WTC11 (cell line): ENCODE data around the gene ZP3.

Experiments
- ATF2 ChIP-seq: sonication (generic); formaldehyde crosslinking; IDR thresholded peaks from 2 replicates; pipeline ENCODE4 v1.8.1; 2022; ENCODE audit warnings: low read depth, missing genetic modification reagents, borderline replicate concordance
- ATF3 ChIP-seq: sonication (generic); formaldehyde crosslinking; conservative IDR thresholded peaks from 2 replicates; pipeline ENCODE4 v1.8.1; 2022; ENCODE audit warnings: mild to moderate bottlenecking, missing genetic modification reagents
- CTCF ChIP-seq: fragments of 200-600 bp; IDR thresholded peaks from 2 replicates; pipeline ENCODE4 v1.8.0; 2022; ENCODE audit warnings: antibody characterized with exemption
- ESRRA ChIP-seq: sonication (generic); formaldehyde crosslinking; IDR thresholded peaks from 2 replicates; pipeline ENCODE4 v1.8.1; 2022; ENCODE audit warnings: mild to moderate bottlenecking, missing genetic modification reagents, borderline replicate concordance
- MLX ChIP-seq: sonication (generic); formaldehyde crosslinking; IDR thresholded peaks from 2 replicates; pipeline ENCODE4 v1.8.1; 2023; ENCODE audit warnings: mild to moderate bottlenecking, missing genetic modification reagents, moderate library complexity
- NFYB ChIP-seq: sonication (generic); formaldehyde crosslinking; conservative IDR thresholded peaks from 2 replicates; pipeline ENCODE4 v1.8.0; 2022; ENCODE audit warnings: low read depth, missing genetic modification reagents
- USF2 ChIP-seq: sonication (generic); formaldehyde crosslinking; IDR thresholded peaks from 2 replicates; pipeline ENCODE4 v1.8.1; 2023; ENCODE audit warnings: mild to moderate bottlenecking, missing genetic modification reagents, moderate library complexity
- ZNF263 ChIP-seq: sonication (generic); formaldehyde crosslinking; IDR thresholded peaks from 2 replicates; pipeline ENCODE4 v1.8.1; 2022; ENCODE audit warnings: low read depth, mild to moderate bottlenecking, moderate library complexity, missing genetic modification reagents
- ZNF281 ChIP-seq: sonication (generic); formaldehyde crosslinking; IDR thresholded peaks from 2 replicates; pipeline ENCODE4 v1.8.0; 2023; ENCODE audit warnings: mild to moderate bottlenecking, missing genetic modification reagents

- TF ChIP-seq CTCF, result no peak
- no peak for TF ChIP-seq USF2
- TF ChIP-seq NFYB (CRISPR knock-in tag), result no peak
- no peak for TF ChIP-seq MLX (CRISPR knock-in tag)
- no peak for TF ChIP-seq ZNF281
- TF ChIP-seq ZNF263 (CRISPR knock-in tag), result no peak
- TF ChIP-seq ATF2, result no peak
- TF ChIP-seq ATF3 (CRISPR knock-in tag), result no peak
- TF ChIP-seq ESRRA (CRISPR knock-in tag), result no peak
These were observed 38.0 kb upstream of the ZP3 start for GRCh38 chr7:76386691-76387260.
